Testis (tissue), 3 donors: Measurements from ENCODE around the gene TIGD3. TPM values are rescaled to one million over a fixed set of nuclear protein-coding genes. Genes with fewer than 3 reads are reported as not detected.
"Not testable (repeated sequence)": the region's sequence is repeated elsewhere in the genome, so short reads cannot be mapped to it uniquely, and the experiment has no call there.

Experiments
- DNase-seq: peaks from one replicate; pipeline ENCODE4 v3.0.0-alpha.2; 2019
- H3K27ac ChIP-seq, 2 donors: fragments of 200-600 bp; sonication (generic); one replicate each; pipeline ENCODE4 v1.5.1; 2019
- H3K27me3 ChIP-seq: fragments of 200-600 bp; sonication (generic); one replicate; pipeline ENCODE4 v1.5.1; 2019
- H3K36me3 ChIP-seq: fragments of 200-600 bp; sonication (generic); one replicate; pipeline ENCODE4 v1.5.1; 2017; ENCODE audit warnings: low read depth; ENCODE audit errors: missing control alignments
- H3K4me1 ChIP-seq: fragments of 200-600 bp; sonication (generic); one replicate; pipeline ENCODE4 v1.5.1; 2019
- H3K4me3 ChIP-seq, 2 donors: fragments of 200-600 bp; sonication (generic); one replicate each; pipeline ENCODE4 v1.5.1; 2017 to 2019
- H3K9me3 ChIP-seq: fragments of 200-600 bp; sonication (generic); one replicate; pipeline ENCODE4 v1.5.1; 2017
- CTCF ChIP-seq, 3 experiments: fragments of 450-650 bp in 2 of 3; fragments of 200-600 bp in 1 of 3; sonication (generic) in 1 of 3; IDR thresholded peaks; one replicate each; pipeline ENCODE4 v1.5.1; 2016 to 2019; ENCODE audit warnings: antibody characterized with exemption in 3 of 3, mild to moderate bottlenecking in 2 of 3, moderate library complexity in 1 of 3
- POLR2A ChIP-seq: fragments of 450-650 bp; IDR thresholded peaks from one replicate; pipeline ENCODE4 v1.6.1; 2017; ENCODE audit warnings: antibody characterized with exemption, mild to moderate bottlenecking, moderate library complexity
- WGBS, 2 donors: methylation state at CpG; one replicate each; pipeline ENCODE4 v1.1.5; 2018; 5-methylcytosine and 5-hydroxymethylcytosine counted together
- intact Hi-C: fragments of 100-400 bp; cut with DNase I; formaldehyde crosslinking; loops from one replicate; pipeline ENCODE4 v1.15.1; 2023; ENCODE audit warnings: low total_unique reads
- polyA plus RNA-seq: library from polyadenylated mRNA; stranded (reverse); fragments of 350-450 nt; fragmentation: Illumina TruSeq; extraction: RNeasy Lipid Tissue Mini Kit (QIAGEN cat#74804); gene quantifications from one replicate; pipeline ENCODE4 v1.2.3, GENCODE V29; 2014; ENCODE audit warnings: low read depth, low replicate concordance; ENCODE audit not compliant: insufficient read depth
- total RNA-seq, 2 donors: library from RNA; depleted of rRNA; stranded (reverse); fragments of >200 nt; gene quantifications; one replicate each; pipeline ENCODE4 v1.2.3, GENCODE V29; 2016

The TIGD3 gene
- total and polyA plus RNA-seq, 3 donors from 2014 or later = 5.3 to 7.6 (median 7.1) TPM

- no peaks in the 10 kb centered on the region for H3K27me3 ChIP-seq
- no peaks in the 10 kb centered on the region for H3K9me3 ChIP-seq
- H3K4me3 ChIP-seq = no peak overlapping the region
- TF ChIP-seq CTCF (IDR thresholded peaks at IDR 0.05) (peak; percentile 78 to 90 (median 90)), POLR2A (no peak)
- intact Hi-C loops = no loop called here
- H3K27ac ChIP-seq = no peak overlapping the region
- 5 to 9% methylated on average over 13 of the region's 13 CpGs for WGBS, 2 donors
- no peaks in the 10 kb centered on the region for H3K36me3 ChIP-seq
- peak; percentile 98 for DNase-seq
- peaks cover 6% of the 10 kb centered on the region for H3K4me1 ChIP-seq
Measured at GRCh38 chr11:65329944-65330403, 24.6 kb upstream of the TIGD3 start.

- TF ChIP-seq POLR2A (no peak), CTCF (IDR thresholded peaks at IDR 0.05) (no peak)
- Histone ChIP-seq H3K36me3 (no peaks in the 10 kb centered on the region), H3K4me1 (peaks cover 12% of the 10 kb centered on the region), H3K4me3 (no peak overlapping the region), H3K9me3 (no peaks in the 10 kb centered on the region), H3K27ac (no peak overlapping the region), H3K27me3 (no peaks in the 10 kb centered on the region)
- WGBS, 2 donors = 79 to 85% methylated on average over 7 of the region's 7 CpGs
- intact Hi-C loops = no loop called here
- DNase-seq = no peak
Measured at GRCh38 chr11:65330544-65330943, 24.0 kb upstream of the TIGD3 start.

- H3K9me3 ChIP-seq, H3K27ac ChIP-seq, H3K4me3 ChIP-seq, H3K36me3 ChIP-seq, DNase-seq, H3K27me3 ChIP-seq, intact Hi-C loops: not testable (repeated sequence)
- peaks cover 12% of the 10 kb centered on the region for H3K4me1 ChIP-seq
- WGBS, 2 donors = 85 to 88% methylated on average over 9 of the region's 9 CpGs
Measured at GRCh38 chr11:65332591-65332990, 22.0 kb upstream of the TIGD3 start.

- Histone ChIP-seq H3K4me3 (peak overlapping the region; percentile 89 to 92), H3K36me3 (no peaks in the 10 kb centered on the region), H3K27me3 (no peaks in the 10 kb centered on the region), H3K4me1 (peaks cover 12% of the 10 kb centered on the region), H3K27ac (peak overlapping the region; percentile 75 to 93), H3K9me3 (no peaks in the 10 kb centered on the region)
- WGBS, 2 donors = 11 to 17% methylated on average over 5 of the region's 5 CpGs
- TF ChIP-seq POLR2A (no peak), CTCF (IDR thresholded peaks at IDR 0.05) (no peak)
- intact Hi-C loops = no loop called here
- no peak for DNase-seq
Measured at GRCh38 chr11:65334696-65335295, 19.8 kb upstream of the TIGD3 start.

GRCh38 chr11:65338676-65339075 lies 15.9 kb upstream of the TIGD3 start:
- no peak overlapping the region for H3K4me3 ChIP-seq
- intact Hi-C loops = no loop called here
- H3K27ac ChIP-seq = no peak overlapping the region
- no peaks in the 10 kb centered on the region for H3K9me3 ChIP-seq
- no peak for DNase-seq
- WGBS, 2 donors = 88 to 89% methylated on average over 7 of the region's 7 CpGs
- H3K4me1 ChIP-seq = peaks cover 12% of the 10 kb centered on the region
- no peak for TF ChIP-seq POLR2A
- no peak for TF ChIP-seq CTCF (IDR thresholded peaks at IDR 0.05)
- no peaks in the 10 kb centered on the region for H3K27me3 ChIP-seq
- H3K36me3 ChIP-seq = no peaks in the 10 kb centered on the region
